ENCODE measurements around the gene FARP2. TPM values are rescaled to one million over a fixed set of nuclear protein-coding genes. Genes with fewer than 3 reads are reported as not detected.

The FARP2 gene
- total and polyA plus RNA-seq, 4 donors, result 9.9 to 49.7 (median 27.4) TPM

GRCh38 chr2:241356871-241357260, 781 bp downstream of the FARP2 start:
- peak overlapping the region; percentile 41 to 78 for H3K9ac ChIP-seq (ENCODE audit: insufficient read depth in 1 of 2, low read length in 2 of 2)
- H3K9me3 ChIP-seq (ENCODE audit: control insufficient read depth in 4 of 4, insufficient read depth in 3 of 4, low read length in 3 of 4), result no peaks in the 10 kb centered on the region
- H3K4me1 ChIP-seq (ENCODE audit: control insufficient read depth in 5 of 5, insufficient read depth in 5 of 5, low read length in 5 of 5), result peaks cover 10 to 21% (median 14%) of the 10 kb centered on the region in 5 donors
- no peak for TF ChIP-seq CTCF (IDR thresholded peaks at IDR 0.05; ENCODE audit: control extremely low read depth, extremely low read depth)
- no peaks in the 10 kb centered on the region for H3K27me3 ChIP-seq (ENCODE audit: control insufficient read depth in 3 of 3, insufficient read depth in 3 of 3, low read length in 2 of 3)
- H3K36me3 ChIP-seq (ENCODE audit: control insufficient read depth in 4 of 4, insufficient read depth in 4 of 4, low read length in 4 of 4), result peaks cover 0 to 15% (median 6%) of the 10 kb centered on the region in 4 donors
- 20 to 36% methylated on average over 5 of the region's 5 CpGs for whole genome bisulfite sequencing, 2 donors
- DNase-seq (peak in 1 of 3 donors; percentile 22), ATAC-seq (ENCODE audit: insufficient read depth, low FRiP score) (no peak)
- H3K27ac ChIP-seq (ENCODE audit: low read depth in 1 of 2, low read length in 1 of 2), result peak overlapping the region in 1 of 2 donors; percentile 96
- peak overlapping the region; percentile 68 for H3K4me3 ChIP-seq

- Histone ChIP-seq H3K27ac (ENCODE audit: low read depth in 1 of 2, low read length in 1 of 2) (no peak overlapping the region), H3K9me3 (ENCODE audit: control insufficient read depth in 4 of 4, insufficient read depth in 3 of 4, low read length in 3 of 4) (no peaks in the 10 kb centered on the region), H3K36me3 (ENCODE audit: control insufficient read depth in 4 of 4, insufficient read depth in 4 of 4, low read length in 4 of 4) (peaks cover 0 to 9% (median 4%) of the 10 kb centered on the region in 4 donors), H3K27me3 (ENCODE audit: control insufficient read depth in 3 of 3, insufficient read depth in 3 of 3, low read length in 2 of 3) (no peaks in the 10 kb centered on the region), H3K4me1 (ENCODE audit: control insufficient read depth in 5 of 5, insufficient read depth in 5 of 5, low read length in 5 of 5) (peaks cover 10 to 21% (median 14%) of the 10 kb centered on the region in 5 donors), H3K9ac (ENCODE audit: insufficient read depth in 1 of 2, low read length in 2 of 2) (peak overlapping the region in 1 of 2 donors; percentile 78), H3K4me3 (no peak overlapping the region)
- DNase-seq (no peak), ATAC-seq (ENCODE audit: insufficient read depth, low FRiP score) (no peak)
- no peak for TF ChIP-seq CTCF (IDR thresholded peaks at IDR 0.05; ENCODE audit: control extremely low read depth, extremely low read depth)
- WGBS, 2 donors, result 41 to 46% methylated on average over 3 of the region's 3 CpGs
These were observed 1.4 kb downstream of the FARP2 start for GRCh38 chr2:241357531-241357930.

GRCh38 chr2:241358470-241358869, 2.4 kb downstream of the FARP2 start:
- peak overlapping the region in 1 of 2 donors; percentile 15 for H3K9ac ChIP-seq (ENCODE audit: insufficient read depth in 1 of 2, low read length in 2 of 2)

More at GRCh38 chr2:241358470-241358869, 2.4 kb downstream of the FARP2 start:
- Histone ChIP-seq H3K27me3 (ENCODE audit: control insufficient read depth in 3 of 3, insufficient read depth in 3 of 3, low read length in 2 of 3) (no peaks in the 10 kb centered on the region), H3K27ac (ENCODE audit: low read depth in 1 of 2, low read length in 1 of 2) (no peak overlapping the region), H3K9me3 (ENCODE audit: control insufficient read depth in 4 of 4, insufficient read depth in 3 of 4, low read length in 3 of 4) (no peaks in the 10 kb centered on the region), H3K4me1 (ENCODE audit: control insufficient read depth in 5 of 5, insufficient read depth in 5 of 5, low read length in 5 of 5) (peaks cover 10 to 21% (median 15%) of the 10 kb centered on the region in 5 donors), H3K36me3 (ENCODE audit: control insufficient read depth in 4 of 4, insufficient read depth in 4 of 4, low read length in 4 of 4) (peaks cover 0 to 5% (median 2%) of the 10 kb centered on the region in 4 donors), H3K4me3 (no peak overlapping the region)
- 62 to 77% methylated on average over 5 of the region's 5 CpGs for WGBS, 2 donors
- no peak for ATAC-seq (ENCODE audit: insufficient read depth, low FRiP score)
- DNase-seq, result peak in 1 of 3 donors; percentile 24
- TF ChIP-seq CTCF (IDR thresholded peaks at IDR 0.05; ENCODE audit: control extremely low read depth, extremely low read depth), result no peak

All from lung (tissue), 12 donors.